HCT116 (cell line): Measurements from ENCODE around the gene ASGR2. TPM values are rescaled to one million over a fixed set of nuclear protein-coding genes. Genes with fewer than 3 reads are reported as not detected.

Experiments used
- ATAC-seq: fragments of 200-7000 bp; cut with Tn5 transposase; 2 replicates; pipeline ENCODE4 v1.9.1; 2020; ENCODE audit warnings: mild to moderate bottlenecking, moderate library complexity
- BruUV-seq: library from RNA; stranded (reverse); fragments of 400-500 nt; replicated peaks from 2 replicates; lab custom pipeline; 2021; lab: Mats Ljungman, UMichigan
- CTCF ChIA-PET: fragments of 300-600 bp; sonication (Branson Sonifier 250); formaldehyde crosslinking; loops from one replicate; lab custom pipeline; 2021; ENCODE audit warnings: antibody characterized with exemption; lab: Charles Lee
- POLR2A ChIA-PET: fragments of 300-600, 350-600 bp; sonication (Branson Sonifier 250); formaldehyde crosslinking; loops from one replicate; lab custom pipeline; 2021; ENCODE audit warnings: antibody characterized with exemption; lab: Charles Lee
- RAD21 ChIA-PET, 2 experiments: fragments of 300-600 bp; sonication (Branson Sonifier 250); formaldehyde crosslinking; loops; one replicate each; lab custom pipeline; 2023; ENCODE audit warnings: low total read pairs in 2 of 2; ENCODE audit not compliant: uncharacterized antibody in 2 of 2, unreplicated experiment in 2 of 2, low non-redundant PET in 1 of 2; lab: Charles Lee
- DNase-seq: peaks from one replicate; pipeline ENCODE4 v3.0.0-alpha.2; 2010; ENCODE audit warnings: low read depth, low spot score
- H2AFZ ChIP-seq: fragments of 200-600 bp; shearing (Covaris generic), sonication (generic); 2 replicates; pipeline ENCODE4 v1.6.1; 2017; ENCODE audit warnings: low read depth, mixed run types, mixed read lengths, antibody characterized with exemption, low read length; ENCODE audit not compliant: poor library complexity, severe bottlenecking
- H3K27ac ChIP-seq: 2 replicates; pipeline ENCODE4 v1.5.1; 2012; ENCODE audit warnings: low read depth, low read length
- H3K27me3 ChIP-seq: fragments of 200-600 bp; sonication (generic); 2 replicates; pipeline ENCODE4 v1.6.1; 2016; ENCODE audit warnings: mixed run types, low read length, mixed read lengths; ENCODE audit not compliant: insufficient read depth
- H3K36me3 ChIP-seq, 2 experiments: fragments of 200-500 bp in 1 of 2; fragments of 200-600 bp in 1 of 2; sonication (Bioruptor generic) in 1 of 2; sonication (generic) in 1 of 2; 2 replicates each; pipeline versions ENCODE4 v1.5.1 to v1.6.1; 2014 to 2016; ENCODE audit warnings: low read length in 2 of 2, inconsistent platforms in 1 of 2, mixed read lengths in 1 of 2, mixed run types in 1 of 2; ENCODE audit not compliant: insufficient read depth in 2 of 2, control insufficient read depth in 1 of 2
- H3K4me1 ChIP-seq, 2 experiments: fragments of 200-600 bp in 1 of 2; sonication (generic) in 1 of 2; 2 replicates each; pipeline versions ENCODE4 v1.5.1 to v1.6.1; 2012 to 2017; ENCODE audit warnings: low read length in 2 of 2, inconsistent platforms in 1 of 2, mild to moderate bottlenecking in 1 of 2, mixed read lengths in 1 of 2, mixed run types in 1 of 2, moderate library complexity in 1 of 2; ENCODE audit not compliant: insufficient read depth in 2 of 2, control insufficient read depth in 1 of 2
- H3K4me2 ChIP-seq: fragments of 200-600 bp; sonication (generic); 2 replicates; pipeline ENCODE4 v1.6.1; 2017; ENCODE audit warnings: mixed run types, low read length, mixed read lengths
- H3K4me3 ChIP-seq, 2 experiments: fragments of 200-600 bp in 1 of 2; sonication (generic) in 1 of 2; replicated peaks in 1 of 2; 2 replicates each; pipeline ENCODE4 v1.5.1; 2011 to 2016; ENCODE audit warnings: low read length in 2 of 2, control low read depth in 1 of 2, low read depth in 1 of 2, mild to moderate bottlenecking in 1 of 2, mixed read lengths in 1 of 2, mixed run types in 1 of 2
- H3K79me2 ChIP-seq: fragments of 200-600 bp; sonication (generic); 2 replicates; pipeline ENCODE4 v1.6.1; 2017; ENCODE audit warnings: mild to moderate bottlenecking, mixed run types, low read length, moderate library complexity, mixed read lengths; ENCODE audit not compliant: insufficient read depth
- H3K9ac ChIP-seq: fragments of 200-600 bp; sonication (generic); 2 replicates; pipeline ENCODE4 v1.6.1; 2016; ENCODE audit warnings: low read length, mixed read lengths
- H3K9me2 ChIP-seq: fragments of 200-600 bp; sonication (generic), shearing (Covaris generic); 2 replicates; pipeline ENCODE4 v1.6.1; 2017; ENCODE audit warnings: mixed run types, mild to moderate bottlenecking, moderate library complexity; ENCODE audit not compliant: insufficient read depth
- H3K9me3 ChIP-seq, 2 experiments: fragments of 200-500 bp in 1 of 2; fragments of 200-600 bp in 1 of 2; sonication (Bioruptor generic) in 1 of 2; sonication (generic) in 1 of 2; 2 replicates each; pipeline ENCODE4 v1.6.1; 2014 to 2017; ENCODE audit warnings: low read length in 2 of 2, mixed read lengths in 2 of 2, inconsistent platforms in 1 of 2, low read depth in 1 of 2, mild to moderate bottlenecking in 1 of 2, mixed run types in 1 of 2, moderate library complexity in 1 of 2; ENCODE audit not compliant: control insufficient read depth in 1 of 2, insufficient read depth in 1 of 2
- H4K20me1 ChIP-seq: fragments of 200-600 bp; sonication (generic), shearing (Covaris generic); 2 replicates; pipeline ENCODE4 v1.6.1; 2017; ENCODE audit warnings: mixed run types, mild to moderate bottlenecking, moderate library complexity; ENCODE audit not compliant: insufficient read depth
- CBX3 ChIP-seq: IDR thresholded peaks from 2 replicates; pipeline ENCODE4 v1.6.1; 2012; ENCODE audit warnings: low read depth
- CEBPB ChIP-seq: IDR thresholded peaks from 2 replicates; pipeline ENCODE4 v1.6.1; 2012; ENCODE audit warnings: low read depth
- CTCF ChIP-seq, 3 experiments: fragments of 200-600 bp in 1 of 3; sonication (generic) in 1 of 3; IDR thresholded peaks in 2 of 3; conservative IDR thresholded peaks in 1 of 3; 2 replicates each; pipeline ENCODE4 v1.5.1; 2012 to 2017; ENCODE audit warnings: low read depth in 2 of 3, low read length in 2 of 3, antibody characterized with exemption in 1 of 3, borderline replicate concordance in 1 of 3, control low read depth in 1 of 3, mild to moderate bottlenecking in 1 of 3, mixed read lengths in 1 of 3, mixed run types in 1 of 3, moderate library complexity in 1 of 3; ENCODE audit not compliant: insufficient read depth in 1 of 3
- EGR1 ChIP-seq: IDR thresholded peaks from 2 replicates; pipeline ENCODE4 v1.6.1; 2012; ENCODE audit warnings: low read depth
- ELF1 ChIP-seq: IDR thresholded peaks from 2 replicates; pipeline ENCODE4 v1.6.1; 2012; ENCODE audit warnings: low read depth, borderline replicate concordance
- EZH2phosphoT487 ChIP-seq: fragments of 200-600 bp; IDR thresholded peaks from 2 replicates; pipeline ENCODE4 v1.6.1; 2018; ENCODE audit warnings: antibody characterized with exemption, borderline replicate concordance
- POLR2A ChIP-seq: IDR thresholded peaks from 2 replicates; pipeline ENCODE4 v1.7.0; 2011; ENCODE audit warnings: borderline replicate concordance; ENCODE audit not compliant: insufficient read depth, insufficient read length; ENCODE audit errors: extremely low read depth
- RAD21 ChIP-seq: IDR thresholded peaks from 2 replicates; pipeline ENCODE4 v1.6.1; 2012; ENCODE audit warnings: low read depth, mild to moderate bottlenecking
- REST ChIP-seq: IDR thresholded peaks from 2 replicates; pipeline ENCODE4 v1.6.1; 2012; ENCODE audit warnings: low read depth
- SP1 ChIP-seq: IDR thresholded peaks from 2 replicates; pipeline ENCODE4 v1.6.1; 2012; ENCODE audit warnings: low read depth
- SRF ChIP-seq: IDR thresholded peaks from 2 replicates; pipeline ENCODE4 v1.6.1; 2012; ENCODE audit warnings: low read depth
- ZBTB33 ChIP-seq: IDR thresholded peaks from 2 replicates; pipeline ENCODE4 v1.6.1; 2011; ENCODE audit warnings: mild to moderate bottlenecking, low read length, moderate library complexity; ENCODE audit not compliant: insufficient replicate concordance; ENCODE audit errors: extremely low read depth
- ZFX ChIP-seq: fragments of 450-650 bp; IDR thresholded peaks from 2 replicates; pipeline ENCODE4 v1.6.1; 2017
- ZNF274 ChIP-seq: fragments of 200-500 bp; sonication (Bioruptor generic); IDR thresholded peaks from 2 replicates; pipeline ENCODE4 v1.6.1; 2014; ENCODE audit warnings: mild to moderate bottlenecking, low read depth, low read length, inconsistent platforms
- intact Hi-C: fragments of 100-400 bp; cut with micrococcal nuclease; formaldehyde crosslinking; loops from 2 replicates; pipeline ENCODE4 v1.10.0; 2022
- total RNA-seq: library from RNA; stranded (reverse); gene quantifications from one replicate; pipeline ENCODE4 v1.2.1, GENCODE V29; 2021; ENCODE audit not compliant: unreplicated experiment

ASGR2 gene
- total RNA-seq, 1 experiment from 2014 or later = 0.32 TPM

- H3K4me3 ChIP-seq = no peak overlapping the region
- H3K4me1 ChIP-seq = no peaks in the 10 kb centered on the region; a peak in 1 of 4 replicates
- H3K27ac ChIP-seq = no peak overlapping the region
- no TSS peak for BruUV-seq
- no peaks in the 10 kb centered on the region for H3K9me2 ChIP-seq
- H3K4me2 ChIP-seq = no peak overlapping the region
- ATAC-seq (no peak), DNase-seq (no peak)
- POLR2A ChIA-PET = no interaction called here
- no peaks in the 10 kb centered on the region for H3K27me3 ChIP-seq
- intact Hi-C loops = no loop called here
- no peak overlapping the region for H2AFZ ChIP-seq
- no peak overlapping the region for H3K9ac ChIP-seq
- H4K20me1 ChIP-seq = no peaks in the 10 kb centered on the region
- TF ChIP-seq ZBTB33 = no peak
- no peaks in the 10 kb centered on the region for H3K36me3 ChIP-seq
- CTCF ChIA-PET = no interaction called here
- no peaks in the 10 kb centered on the region for H3K9me3 ChIP-seq
- H3K79me2 ChIP-seq = no peaks in the 10 kb centered on the region
- RAD21 ChIA-PET = no interaction called here
Measured at GRCh38 chr17:7129311-7129710, 14.7 kb upstream of the ASGR2 start.

GRCh38 chr17:7128160-7128559 lies 13.5 kb upstream of the ASGR2 start:
- H3K9me3 ChIP-seq = no peaks in the 10 kb centered on the region
- H4K20me1 ChIP-seq = no peaks in the 10 kb centered on the region
- CTCF ChIA-PET = no interaction called here
- H3K4me3 ChIP-seq = no peak overlapping the region
- intact Hi-C loops = no loop called here
- ATAC-seq (no peak), DNase-seq (no peak)
- no peaks in the 10 kb centered on the region for H3K9me2 ChIP-seq
- H3K9ac ChIP-seq = no peak overlapping the region
- no peak overlapping the region for H3K27ac ChIP-seq
- H3K27me3 ChIP-seq = no peaks in the 10 kb centered on the region
- H3K4me1 ChIP-seq = no peaks in the 10 kb centered on the region
- H3K4me2 ChIP-seq = no peak overlapping the region
- no peaks in the 10 kb centered on the region for H3K79me2 ChIP-seq
- H3K36me3 ChIP-seq = no peaks in the 10 kb centered on the region
- RAD21 ChIA-PET = no interaction called here
- POLR2A ChIA-PET = no interaction called here
- H2AFZ ChIP-seq = no peak overlapping the region
- no TSS peak for BruUV-seq
- TF ChIP-seq SP1 = no peak
- TF ChIP-seq EZH2phosphoT487 = no peak
- no peak for TF ChIP-seq EGR1
- TF ChIP-seq ZNF274 = no peak
- TF ChIP-seq POLR2A = no peak
- TF ChIP-seq SRF = no peak
- TF ChIP-seq ELF1 = no peak
- no peak for TF ChIP-seq CTCF (IDR thresholded peaks at IDR 0.05 in 2 of 3, conservative IDR thresholded peaks at IDR 0.05 in 1 of 3; ENCODE audit: borderline replicate concordance in 1 of 3, insufficient read depth in 1 of 3, low read depth in 2 of 3, low read length in 2 of 3)
- no peak for TF ChIP-seq CEBPB
- TF ChIP-seq ZFX = no peak
- no peak for TF ChIP-seq CBX3
- no peak for TF ChIP-seq RAD21
- no peak for TF ChIP-seq REST
